SK-N-MC (cell line): ENCODE data around the gene PDE8A.

ENCODE experiments used
- DNase-seq: peaks from one replicate; pipeline ENCODE4 v3.0.0-alpha.2; 2011; ENCODE audit warnings: low read depth, low spot score
- H3K27ac ChIP-seq: fragments of 200-600 bp; sonication (generic); 2 replicates; pipeline ENCODE4 v1.5.1; 2016; ENCODE audit warnings: mixed run types
- H3K36me3 ChIP-seq: fragments of 200-600 bp; sonication (generic); 2 replicates; pipeline ENCODE4 v1.6.1; 2017; ENCODE audit warnings: antibody characterized with exemption, low read length, mixed read lengths; ENCODE audit not compliant: insufficient read depth
- H3K4me3 ChIP-seq: fragments of 200-600 bp; sonication (generic); 2 replicates; pipeline ENCODE4 v1.5.1; 2016
- H3K9ac ChIP-seq: fragments of 200-600 bp; sonication (generic); 2 replicates; pipeline ENCODE4 v1.8.0; 2017; ENCODE audit warnings: mixed run types, mixed read lengths; ENCODE audit not compliant: insufficient read length
- H3K9me3 ChIP-seq: fragments of 200-600 bp; sonication (generic); 2 replicates; pipeline ENCODE4 v1.6.1; 2017; ENCODE audit warnings: low read depth, mild to moderate bottlenecking, antibody characterized with exemption, low read length, moderate library complexity, mixed read lengths
- EZH2 ChIP-seq: fragments of 200-600 bp; sonication (generic); IDR thresholded peaks from one replicate; pipeline ENCODE4 v1.6.1; 2017; ENCODE audit warnings: antibody characterized with exemption
- FOXP2 ChIP-seq: optimal IDR thresholded peaks from 2 replicates; pipeline ENCODE3; 2011; ENCODE audit warnings: mild to moderate bottlenecking, moderate library complexity; ENCODE audit not compliant: insufficient read depth; ENCODE audit errors: extremely low read length, control extremely low read depth
- POLR2AphosphoS5 ChIP-seq: IDR thresholded peaks from 2 replicates; pipeline ENCODE4 v1.6.1; 2012; ENCODE audit warnings: mild to moderate bottlenecking, low read depth, low read length, borderline replicate concordance

Gene PDE8A

DNA sequence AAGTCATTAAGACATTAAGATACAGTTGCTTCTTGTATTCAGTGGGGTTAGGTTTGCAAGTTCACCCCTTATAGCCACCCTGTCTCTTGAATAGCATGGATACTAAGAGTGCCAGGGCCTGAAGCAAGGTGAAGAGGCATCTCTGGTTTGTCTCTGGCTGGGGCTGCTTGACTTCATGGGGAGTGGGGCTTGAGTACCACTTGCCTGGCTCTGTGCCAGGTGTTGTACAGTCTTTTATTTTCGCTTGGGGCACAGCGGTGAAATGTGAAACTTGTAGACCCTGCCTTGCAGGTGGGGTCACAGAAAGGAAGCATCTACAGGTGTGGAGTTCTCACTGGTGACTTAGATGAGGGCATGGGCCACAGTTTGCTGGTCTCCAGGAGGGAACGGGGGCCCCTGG, 152.1 kb downstream of the PDE8A start:
- H3K36me3 ChIP-seq = peaks cover 14% of the 10 kb centered on the region; the same call in 1 of the 2 replicates
- H3K9me3 ChIP-seq = no peaks in the 10 kb centered on the region
- no peak for TF ChIP-seq FOXP2
- no peak for TF ChIP-seq POLR2AphosphoS5
- no peak for TF ChIP-seq EZH2
- H3K27ac ChIP-seq = no peak overlapping the region
- no peak overlapping the region for H3K9ac ChIP-seq
- DNase-seq = no peak
- no peak overlapping the region for H3K4me3 ChIP-seq

DNA sequence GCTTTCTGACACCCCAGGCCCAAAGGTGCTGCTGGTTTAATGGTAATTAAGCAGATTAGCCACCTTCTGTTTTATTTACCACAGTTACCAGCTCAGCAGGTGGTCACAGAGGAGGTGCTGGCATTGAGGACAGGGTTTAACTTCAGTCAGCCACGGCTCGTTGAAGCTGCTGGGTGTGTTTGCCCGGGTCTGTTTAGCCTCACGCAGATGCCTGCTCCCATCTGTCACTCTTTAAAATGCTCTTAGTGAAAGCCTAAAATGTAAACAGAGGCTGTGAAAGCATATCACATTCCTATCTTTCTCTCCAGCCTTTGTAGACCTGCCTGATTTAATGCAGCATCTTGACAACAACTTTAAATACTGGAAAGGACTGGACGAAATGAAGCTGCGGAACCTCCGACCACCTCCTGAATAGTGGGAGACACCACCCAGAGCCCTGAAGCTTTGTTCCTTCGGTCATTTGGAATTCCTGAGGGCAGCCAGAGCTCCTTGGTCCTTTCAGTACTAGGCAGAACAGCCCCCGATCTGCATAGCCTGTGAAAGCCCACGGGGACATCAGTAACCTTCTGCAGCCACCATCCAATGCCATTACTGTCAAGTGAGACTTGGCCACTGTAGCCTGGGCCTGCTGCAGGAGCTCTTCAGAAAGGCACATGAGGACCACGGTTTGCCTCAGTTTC, 156.0 kb downstream of the PDE8A start:
- H3K27ac ChIP-seq = no peak overlapping the region
- no peak for TF ChIP-seq FOXP2
- no peak for TF ChIP-seq POLR2AphosphoS5
- TF ChIP-seq EZH2 = no peak
- H3K9me3 ChIP-seq = no peaks in the 10 kb centered on the region
- no peak overlapping the region for H3K9ac ChIP-seq
- no peak overlapping the region for H3K4me3 ChIP-seq
- DNase-seq = no peak
- H3K36me3 ChIP-seq = peaks cover 7% of the 10 kb centered on the region; the same call in 1 of the 2 replicates

GRCh38 chr15:85139391-85139790, 157.7 kb downstream of the PDE8A start:
- H3K36me3 ChIP-seq = peaks cover 4% of the 10 kb centered on the region; the same call in 1 of the 2 replicates
- H3K9me3 ChIP-seq = no peaks in the 10 kb centered on the region
- no peak overlapping the region for H3K4me3 ChIP-seq
- no peak overlapping the region for H3K27ac ChIP-seq
- no peak overlapping the region for H3K9ac ChIP-seq
- DNase-seq = no peak
- TF ChIP-seq FOXP2 (no peak), EZH2 (no peak), POLR2AphosphoS5 (no peak)

DNA sequence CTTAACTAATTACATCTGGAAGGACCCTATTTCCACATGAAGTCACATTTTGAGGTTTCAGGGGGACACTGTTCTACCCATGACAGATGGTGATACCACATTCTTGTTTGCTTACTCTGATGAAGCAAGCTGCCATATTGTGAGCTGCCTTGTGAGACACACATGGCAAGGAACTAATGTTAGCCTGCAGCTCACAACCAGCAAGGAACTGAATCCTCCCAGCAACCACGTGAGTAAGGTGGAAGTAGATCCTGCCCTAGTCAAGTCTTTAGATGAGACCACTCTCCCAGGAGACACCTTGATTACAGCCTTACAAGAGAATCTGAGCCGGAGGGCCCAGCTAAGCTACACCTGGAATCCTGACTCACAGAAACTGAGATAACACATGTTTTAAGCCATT, 160.1 kb downstream of the PDE8A start:
- H3K9me3 ChIP-seq = no peaks in the 10 kb centered on the region
- H3K36me3 ChIP-seq = peaks cover 4% of the 10 kb centered on the region; the same call in 1 of the 2 replicates
- TF ChIP-seq FOXP2 = no peak
- no peak for TF ChIP-seq EZH2
- no peak for TF ChIP-seq POLR2AphosphoS5
- no peak overlapping the region for H3K27ac ChIP-seq
- DNase-seq = no peak
- H3K4me3 ChIP-seq = no peak overlapping the region
- H3K9ac ChIP-seq = no peak overlapping the region

GRCh38 chr15:85142312-85142711, 160.7 kb downstream of the PDE8A start:
- Histone ChIP-seq H3K9ac (no peak overlapping the region), H3K4me3 (no peak overlapping the region), H3K9me3 (no peaks in the 10 kb centered on the region), H3K36me3 (peaks cover 4% of the 10 kb centered on the region; the same call in 1 of the 2 replicates), H3K27ac (no peak overlapping the region)
- no peak for DNase-seq
- TF ChIP-seq FOXP2 (no peak), POLR2AphosphoS5 (no peak), EZH2 (no peak)

DNA sequence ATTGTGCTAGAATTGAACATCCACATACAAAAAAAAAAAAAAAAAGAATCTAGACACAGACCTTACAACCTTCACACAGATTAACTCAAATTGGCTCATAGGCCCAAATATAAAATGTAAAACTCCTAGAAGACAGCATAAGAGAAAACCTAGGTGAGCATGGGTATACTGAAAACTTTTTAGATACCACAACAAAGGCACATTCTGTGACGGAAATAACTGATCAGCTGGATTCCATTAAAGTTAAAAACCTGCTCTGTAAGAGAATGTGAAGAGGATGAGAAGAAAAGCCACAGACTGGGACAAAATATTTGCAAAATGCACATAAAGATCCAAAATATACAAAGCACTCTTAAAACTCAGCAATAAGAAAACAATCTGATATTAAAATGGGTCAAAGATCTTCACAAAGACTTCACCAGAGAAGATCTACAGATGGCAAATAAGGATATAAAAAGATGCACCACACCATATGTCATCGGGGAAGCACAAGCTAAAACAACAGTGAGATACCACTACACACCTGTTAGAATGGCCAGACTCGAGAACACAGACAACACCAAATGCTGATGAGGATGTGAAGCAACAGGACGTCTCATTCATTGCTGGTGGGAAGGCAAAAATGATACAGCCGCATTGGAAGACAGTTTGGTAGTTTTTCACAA, 167.9 kb downstream of the PDE8A start:
- H3K27ac ChIP-seq = no peak overlapping the region

DNA sequence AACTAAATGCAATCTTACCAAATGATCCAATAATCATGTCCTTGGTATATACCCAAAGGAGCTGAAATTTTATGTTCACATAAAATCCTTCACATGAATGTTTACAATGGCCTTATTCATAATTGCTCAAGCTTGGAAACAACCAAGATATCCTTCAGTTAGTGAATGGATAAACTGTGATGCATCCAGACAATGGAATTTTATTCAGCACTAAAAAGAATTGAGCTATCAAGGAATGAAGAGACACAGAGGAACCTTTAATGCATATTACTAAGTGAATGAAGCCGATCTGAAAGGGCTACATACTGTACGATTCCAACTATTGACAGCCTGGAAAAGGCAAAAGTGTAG, 168.4 kb downstream of the PDE8A start:
- no peaks in the 10 kb centered on the region for H3K9me3 ChIP-seq
- DNase-seq = no peak
- no peaks in the 10 kb centered on the region for H3K36me3 ChIP-seq
- no peak overlapping the region for H3K4me3 ChIP-seq
- H3K27ac ChIP-seq = no peak overlapping the region
- TF ChIP-seq EZH2 (no peak), FOXP2 (no peak), POLR2AphosphoS5 (no peak)
- no peak overlapping the region for H3K9ac ChIP-seq

More for the DNA sequence above, 167.9 kb downstream of the PDE8A start:
- no peak for DNase-seq
- TF ChIP-seq FOXP2 (no peak), POLR2AphosphoS5 (no peak)
- no peak overlapping the region for H3K9ac ChIP-seq
- H3K9me3 ChIP-seq = no peaks in the 10 kb centered on the region
- H3K36me3 ChIP-seq = no peaks in the 10 kb centered on the region
- H3K4me3 ChIP-seq = no peak overlapping the region

- Histone ChIP-seq H3K36me3 (no peaks in the 10 kb centered on the region), H3K9ac (no peak overlapping the region), H3K4me3 (no peak overlapping the region), H3K27ac (no peak overlapping the region), H3K9me3 (no peaks in the 10 kb centered on the region)
- TF ChIP-seq POLR2AphosphoS5 = no peak
- TF ChIP-seq EZH2 = no peak
- TF ChIP-seq FOXP2 = no peak
- no peak for DNase-seq
Observed at GRCh38 chr15:85151145-85151544, 169.5 kb downstream of the PDE8A start.
